Measurements from ENCODE around the gene AVPR1B. TPM values are rescaled to one million over a fixed set of nuclear protein-coding genes. Genes with fewer than 3 reads are reported as not detected.

AVPR1B gene
- total RNA-seq, 1 donor: not detected

- H3K4me1 ChIP-seq (ENCODE audit: insufficient read depth, low read length): peaks cover 13% of the 10 kb centered on the region
- H3K27me3 ChIP-seq (ENCODE audit: insufficient read depth, low read length): peaks cover 29% of the 10 kb centered on the region
- no peak overlapping the region for H3K4me3 ChIP-seq (ENCODE audit: low read length)
- H3K9me3 ChIP-seq (ENCODE audit: low read depth, low read length): peaks cover 21% of the 10 kb centered on the region
Measured at GRCh38 chr1:206120406-206120805, 3.2 kb upstream of the AVPR1B start.

GRCh38 chr1:206116873-206117150, 376 bp downstream of the AVPR1B start:
- Histone ChIP-seq H3K4me3 (ENCODE audit: low read length) (no peak overlapping the region), H3K4me1 (ENCODE audit: insufficient read depth, low read length) (peaks cover 13% of the 10 kb centered on the region), H3K9me3 (ENCODE audit: low read depth, low read length) (peaks cover 14% of the 10 kb centered on the region), H3K27me3 (ENCODE audit: insufficient read depth, low read length) (peaks cover 25% of the 10 kb centered on the region)

GRCh38 chr1:206116191-206116872, 856 bp downstream of the AVPR1B start:
- peaks cover 13% of the 10 kb centered on the region for H3K4me1 ChIP-seq (ENCODE audit: insufficient read depth, low read length)
- peaks cover 25% of the 10 kb centered on the region for H3K27me3 ChIP-seq (ENCODE audit: insufficient read depth, low read length)
- no peak overlapping the region for H3K4me3 ChIP-seq (ENCODE audit: low read length)
- H3K9me3 ChIP-seq (ENCODE audit: low read depth, low read length): peaks cover 9% of the 10 kb centered on the region

GRCh38 chr1:206115791-206116190, 1.4 kb downstream of the AVPR1B start:
- Histone ChIP-seq H3K9me3 (ENCODE audit: low read depth, low read length) (peaks cover 4% of the 10 kb centered on the region), H3K4me3 (ENCODE audit: low read length) (no peak overlapping the region), H3K27me3 (ENCODE audit: insufficient read depth, low read length) (peaks cover 23% of the 10 kb centered on the region), H3K4me1 (ENCODE audit: insufficient read depth, low read length) (peaks cover 13% of the 10 kb centered on the region)

GRCh38 chr1:206114692-206115640, 2.2 kb downstream of the AVPR1B start:
- peaks cover 18% of the 10 kb centered on the region for H3K27me3 ChIP-seq (ENCODE audit: insufficient read depth, low read length)
- H3K9me3 ChIP-seq (ENCODE audit: low read depth, low read length): no peaks in the 10 kb centered on the region
- no peak overlapping the region for H3K4me3 ChIP-seq (ENCODE audit: low read length)
- peaks cover 13% of the 10 kb centered on the region for H3K4me1 ChIP-seq (ENCODE audit: insufficient read depth, low read length)

GRCh38 chr1:206112600-206113301, 4.4 kb downstream of the AVPR1B start:
- Histone ChIP-seq H3K4me1 (ENCODE audit: insufficient read depth, low read length) (peaks cover 9% of the 10 kb centered on the region), H3K4me3 (ENCODE audit: low read length) (no peak overlapping the region), H3K9me3 (ENCODE audit: low read depth, low read length) (no peaks in the 10 kb centered on the region), H3K27me3 (ENCODE audit: insufficient read depth, low read length) (peaks cover 7% of the 10 kb centered on the region)

- Histone ChIP-seq H3K4me1 (ENCODE audit: insufficient read depth, low read length) (no peaks in the 10 kb centered on the region), H3K9me3 (ENCODE audit: low read depth, low read length) (no peaks in the 10 kb centered on the region), H3K27me3 (ENCODE audit: insufficient read depth, low read length) (no peaks in the 10 kb centered on the region), H3K4me3 (ENCODE audit: low read length) (no peak overlapping the region)
Measured at GRCh38 chr1:206111271-206111927, 5.8 kb downstream of the AVPR1B start.

GRCh38 chr1:206110820-206111219, 6.4 kb downstream of the AVPR1B start:
- H3K27me3 ChIP-seq (ENCODE audit: insufficient read depth, low read length): no peaks in the 10 kb centered on the region
- H3K9me3 ChIP-seq (ENCODE audit: low read depth, low read length): no peaks in the 10 kb centered on the region
- H3K4me3 ChIP-seq (ENCODE audit: low read length): no peak overlapping the region
- no peaks in the 10 kb centered on the region for H3K4me1 ChIP-seq (ENCODE audit: insufficient read depth, low read length)

GRCh38 chr1:206110161-206110560, 7.0 kb downstream of the AVPR1B start:
- no peaks in the 10 kb centered on the region for H3K9me3 ChIP-seq (ENCODE audit: low read depth, low read length)
- no peaks in the 10 kb centered on the region for H3K27me3 ChIP-seq (ENCODE audit: insufficient read depth, low read length)
- no peaks in the 10 kb centered on the region for H3K4me1 ChIP-seq (ENCODE audit: insufficient read depth, low read length)
- no peak overlapping the region for H3K4me3 ChIP-seq (ENCODE audit: low read length)

GRCh38 chr1:206109718-206110117, 7.5 kb downstream of the AVPR1B start:
- Histone ChIP-seq H3K27me3 (ENCODE audit: insufficient read depth, low read length) (no peaks in the 10 kb centered on the region), H3K4me1 (ENCODE audit: insufficient read depth, low read length) (no peaks in the 10 kb centered on the region), H3K9me3 (ENCODE audit: low read depth, low read length) (no peaks in the 10 kb centered on the region), H3K4me3 (ENCODE audit: low read length) (no peak overlapping the region)

- Histone ChIP-seq H3K4me3 (ENCODE audit: low read length) (no peak overlapping the region), H3K9me3 (ENCODE audit: low read depth, low read length) (no peaks in the 10 kb centered on the region), H3K27me3 (ENCODE audit: insufficient read depth, low read length) (no peaks in the 10 kb centered on the region), H3K4me1 (ENCODE audit: insufficient read depth, low read length) (no peaks in the 10 kb centered on the region)
Measured at GRCh38 chr1:206108635-206109034, 8.6 kb downstream of the AVPR1B start.

- Histone ChIP-seq H3K9me3 (ENCODE audit: low read depth, low read length) (no peaks in the 10 kb centered on the region), H3K4me3 (ENCODE audit: low read length) (no peak overlapping the region), H3K27me3 (ENCODE audit: insufficient read depth, low read length) (no peaks in the 10 kb centered on the region), H3K4me1 (ENCODE audit: insufficient read depth, low read length) (peaks cover 13% of the 10 kb centered on the region)
Measured at GRCh38 chr1:206107168-206107544, 10.0 kb downstream of the AVPR1B start.

- peaks cover 19% of the 10 kb centered on the region for H3K4me1 ChIP-seq (ENCODE audit: insufficient read depth, low read length)
- no peak overlapping the region for H3K4me3 ChIP-seq (ENCODE audit: low read length)
- no peaks in the 10 kb centered on the region for H3K9me3 ChIP-seq (ENCODE audit: low read depth, low read length)
- H3K27me3 ChIP-seq (ENCODE audit: insufficient read depth, low read length): no peaks in the 10 kb centered on the region
Measured at GRCh38 chr1:206106328-206107167, 10.6 kb downstream of the AVPR1B start.

GRCh38 chr1:206105464-206105995, 11.7 kb downstream of the AVPR1B start:
- peaks cover 29% of the 10 kb centered on the region for H3K4me1 ChIP-seq (ENCODE audit: insufficient read depth, low read length)

More at GRCh38 chr1:206105464-206105995, 11.7 kb downstream of the AVPR1B start:
- H3K9me3 ChIP-seq (ENCODE audit: low read depth, low read length): no peaks in the 10 kb centered on the region
- no peaks in the 10 kb centered on the region for H3K27me3 ChIP-seq (ENCODE audit: insufficient read depth, low read length)
- no peak overlapping the region for H3K4me3 ChIP-seq (ENCODE audit: low read length)

Data from mononuclear cell (primary cell).